Neutrophil (primary cell): ENCODE results near the gene GALNT16.

ENCODE experiments used
- H3K27ac ChIP-seq: fragments of 200-600 bp; sonication (generic); 2 replicates; pipeline ENCODE4 v1.5.1; 2016; ENCODE audit warnings: mild to moderate bottlenecking, moderate library complexity
- H3K27me3 ChIP-seq: fragments of 200-600 bp; sonication (generic); 2 replicates; pipeline ENCODE4 v1.6.0; 2016; ENCODE audit warnings: mild to moderate bottlenecking
- H3K36me3 ChIP-seq: fragments of 200-600 bp; sonication (generic); 2 replicates; pipeline ENCODE4 v1.5.1; 2017
- H3K4me1 ChIP-seq, 2 experiments: fragments of 200-600 bp in 1 of 2; sonication (generic) in 1 of 2; 1 replicate in 1 of 2; 2 replicates in 1 of 2; pipeline versions ENCODE4 v1.5.1 to v1.6.1; 2013 to 2016; ENCODE audit warnings: low read depth in 1 of 2, low read length in 1 of 2, mild to moderate bottlenecking in 1 of 2, moderate library complexity in 1 of 2; ENCODE audit not compliant: control insufficient read depth in 1 of 2, insufficient read depth in 1 of 2
- H3K4me3 ChIP-seq, 2 experiments: fragments of 200-600 bp in 1 of 2; sonication (generic) in 1 of 2; 1 replicate in 1 of 2; 2 replicates in 1 of 2; pipeline ENCODE4 v1.5.1; 2013 to 2016; ENCODE audit warnings: low read depth in 1 of 2, low read length in 1 of 2, mild to moderate bottlenecking in 1 of 2, moderate library complexity in 1 of 2
- H3K9me3 ChIP-seq: fragments of 200-600 bp; sonication (generic); 2 replicates; pipeline ENCODE4 v1.5.1; 2016
- CTCF ChIP-seq: fragments of 200-600 bp; sonication (generic); IDR thresholded peaks from 2 replicates; pipeline ENCODE4 v1.5.1; 2016; ENCODE audit warnings: antibody characterized with exemption

Gene GALNT16

DNA sequence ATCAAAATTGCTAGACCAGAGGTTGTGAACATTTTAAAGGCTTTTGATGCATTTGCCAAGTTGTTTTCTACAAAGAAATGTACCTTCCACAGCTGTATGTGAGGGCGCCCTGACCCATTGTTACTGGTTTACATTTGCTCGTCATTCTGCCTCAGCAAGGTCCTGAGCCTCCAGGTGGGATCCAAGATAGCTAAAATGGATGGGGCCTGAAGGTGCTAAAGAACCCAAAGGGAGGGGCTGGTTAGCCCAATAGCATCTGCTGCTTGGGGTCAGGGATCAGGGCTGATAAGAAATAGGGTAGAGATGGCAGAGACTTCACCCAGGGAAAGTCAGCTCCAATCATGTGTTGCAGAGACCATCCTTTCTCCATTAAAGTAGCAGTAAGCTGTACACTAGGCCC is 43.1 kb downstream of the GALNT16 start:
- H3K9me3 ChIP-seq = no peaks in the 10 kb centered on the region
- no peak for TF ChIP-seq CTCF
- H3K4me1 ChIP-seq = no peaks in the 10 kb centered on the region
- no peaks in the 10 kb centered on the region for H3K36me3 ChIP-seq
- no peak overlapping the region for H3K4me3 ChIP-seq
- H3K27me3 ChIP-seq = peaks cover 99% of the 10 kb centered on the region
- no peak overlapping the region for H3K27ac ChIP-seq

DNA sequence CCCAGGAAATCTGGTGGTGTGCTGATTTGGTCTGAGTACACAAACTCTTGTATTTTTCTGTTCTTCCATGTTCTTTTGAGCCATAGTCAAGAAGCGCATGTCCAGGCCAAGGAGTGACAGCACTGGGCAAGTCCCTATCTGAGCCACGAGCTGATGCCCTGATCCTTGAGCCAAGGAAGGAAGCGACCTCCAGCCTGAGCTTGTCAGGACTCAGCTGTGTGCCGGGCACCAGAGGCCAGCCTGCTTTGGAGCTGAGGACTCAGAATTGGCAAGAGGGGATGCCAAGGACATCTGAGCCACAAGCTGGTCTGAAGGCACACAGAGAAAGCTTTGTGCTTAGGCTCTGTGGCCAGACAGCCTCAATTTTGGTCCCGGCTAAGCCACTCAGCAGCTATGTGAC is 52.6 kb downstream of the GALNT16 start:
- TF ChIP-seq CTCF = no peak
- Histone ChIP-seq H3K4me3 (no peak overlapping the region), H3K36me3 (no peaks in the 10 kb centered on the region), H3K4me1 (no peaks in the 10 kb centered on the region), H3K9me3 (no peaks in the 10 kb centered on the region), H3K27me3 (peaks cover 40% of the 10 kb centered on the region), H3K27ac (no peak overlapping the region)

DNA sequence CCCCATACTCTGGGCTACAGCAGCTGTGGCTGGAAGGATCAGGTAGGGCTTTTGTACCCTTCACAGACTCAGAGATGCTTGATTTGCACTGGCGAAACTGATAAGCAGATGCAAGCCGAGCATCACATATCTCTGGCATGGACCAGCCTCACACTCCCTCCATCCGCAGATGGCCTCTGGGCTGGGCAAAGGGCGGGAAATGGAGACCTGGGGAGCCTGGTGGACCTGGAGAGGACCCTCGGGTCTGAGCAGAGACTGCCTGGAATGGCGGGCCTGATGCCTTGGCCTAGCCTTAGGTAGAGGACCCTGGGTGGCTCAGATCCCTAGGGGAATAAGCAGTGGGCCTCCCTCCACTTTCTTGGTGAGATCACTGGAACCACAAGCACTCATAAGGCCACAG is 53.2 kb downstream of the GALNT16 start:
- TF ChIP-seq CTCF = no peak
- H3K27ac ChIP-seq = no peak overlapping the region
- H3K27me3 ChIP-seq = peaks cover 34% of the 10 kb centered on the region
- H3K9me3 ChIP-seq = no peaks in the 10 kb centered on the region
- H3K36me3 ChIP-seq = no peaks in the 10 kb centered on the region
- H3K4me3 ChIP-seq = no peak overlapping the region
- no peaks in the 10 kb centered on the region for H3K4me1 ChIP-seq

- Histone ChIP-seq H3K4me1 (no peaks in the 10 kb centered on the region), H3K27me3 (peaks cover 23% of the 10 kb centered on the region), H3K9me3 (no peaks in the 10 kb centered on the region), H3K27ac (no peak overlapping the region), H3K36me3 (no peaks in the 10 kb centered on the region), H3K4me3 (no peak overlapping the region)
- TF ChIP-seq CTCF = no peak
These were observed 54.4 kb downstream of the GALNT16 start for GRCh38 chr14:69314327-69314726.

DNA sequence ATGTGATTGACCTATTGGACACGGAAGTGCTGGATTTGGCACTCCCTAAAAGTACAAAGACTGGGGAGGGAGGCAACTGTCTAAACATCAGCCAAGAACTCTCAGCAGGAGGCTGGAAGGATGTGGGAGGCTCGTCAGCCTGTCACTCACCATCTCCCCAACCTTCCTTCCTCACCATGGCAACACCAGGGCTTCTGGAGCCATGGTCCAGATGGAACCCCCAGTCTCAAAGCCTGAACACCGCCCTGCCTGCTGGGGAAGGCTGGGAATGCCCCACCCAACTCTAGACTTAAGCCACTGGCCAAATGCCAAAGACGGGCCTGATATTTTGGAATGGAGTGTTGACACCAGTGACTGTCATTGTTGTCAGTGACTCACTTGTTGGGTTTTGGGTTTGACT is 55.3 kb downstream of the GALNT16 start:
- Histone ChIP-seq H3K36me3 (no peaks in the 10 kb centered on the region), H3K27me3 (peaks cover 13% of the 10 kb centered on the region), H3K27ac (no peak overlapping the region), H3K4me3 (no peak overlapping the region), H3K9me3 (no peaks in the 10 kb centered on the region), H3K4me1 (no peaks in the 10 kb centered on the region)
- no peak for TF ChIP-seq CTCF

DNA sequence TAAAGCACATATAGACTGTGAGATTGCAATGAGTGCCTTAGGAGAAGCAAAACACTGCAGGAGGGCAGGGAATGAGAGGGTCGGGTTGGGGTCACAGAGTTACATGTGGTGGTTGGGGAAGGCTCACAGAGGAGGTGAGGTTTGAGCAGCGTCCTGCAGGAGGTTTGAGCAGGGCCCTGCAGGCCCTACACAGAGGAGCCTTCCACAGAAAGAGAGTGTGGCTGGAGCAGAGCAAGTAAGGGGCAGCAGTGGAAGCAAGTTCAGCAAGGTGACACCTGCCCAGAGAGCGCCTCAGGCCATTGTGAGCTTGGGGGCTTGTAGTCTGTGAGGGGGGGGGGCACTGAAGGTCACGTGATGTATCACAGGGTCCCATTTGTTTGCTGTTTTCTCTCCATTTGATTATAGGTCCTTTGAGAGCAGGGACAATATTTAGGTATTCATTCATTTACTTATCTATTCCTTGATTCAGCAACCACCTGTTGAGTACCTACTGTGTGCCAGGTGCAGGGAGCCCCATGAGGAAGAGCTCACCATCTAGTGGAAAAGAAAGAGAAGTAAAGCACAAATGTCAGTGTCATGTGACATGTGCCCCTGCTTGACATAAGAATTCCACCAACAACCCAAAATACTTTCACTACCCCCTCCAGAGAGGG is 56.6 kb downstream of the GALNT16 start:
- TF ChIP-seq CTCF = no peak
- Histone ChIP-seq H3K36me3 (no peaks in the 10 kb centered on the region), H3K27me3 (peaks cover under 1% of the 10 kb centered on the region), H3K4me1 (no peaks in the 10 kb centered on the region), H3K27ac (no peak overlapping the region), H3K4me3 (no peak overlapping the region), H3K9me3 (no peaks in the 10 kb centered on the region)
